PFSK-1 (cell line): ENCODE data around the gene RTN4RL1.

ENCODE experiments used
- FOXP2 ChIP-seq: optimal IDR thresholded peaks from 2 replicates; pipeline ENCODE3; 2011; ENCODE audit warnings: borderline replicate concordance, control low read depth, inconsistent platforms; ENCODE audit not compliant: insufficient read depth; ENCODE audit errors: extremely low read length, extremely low read depth
- POLR2AphosphoS5 ChIP-seq: IDR thresholded peaks from 2 replicates; pipeline ENCODE4 v1.6.1; 2012; ENCODE audit warnings: low read depth, mild to moderate bottlenecking, control low read depth, low read length, moderate library complexity
- REST ChIP-seq, 2 experiments: IDR thresholded peaks; 2 replicates each; pipeline versions ENCODE4 v1.6.1 to v1.8.0; 2011 to 2012; ENCODE audit warnings: low read depth in 2 of 2, low read length in 2 of 2, control low read depth in 1 of 2, inconsistent platforms in 1 of 2, mild to moderate bottlenecking in 1 of 2, moderate library complexity in 1 of 2; ENCODE audit not compliant: insufficient read depth in 1 of 2
- SIN3A ChIP-seq: IDR thresholded peaks from 2 replicates; pipeline ENCODE4 v1.6.1; 2012; ENCODE audit warnings: mild to moderate bottlenecking, low read length, moderate library complexity, borderline replicate concordance; ENCODE audit not compliant: insufficient read depth
- TAF1 ChIP-seq: IDR thresholded peaks from 2 replicates; pipeline ENCODE4 v1.6.1; 2012; ENCODE audit warnings: low read length, control low read depth, borderline replicate concordance; ENCODE audit not compliant: insufficient read depth

The RTN4RL1 gene

GRCh38 chr17:1966274-1967086 lies 58.7 kb downstream of the RTN4RL1 start:
- TF ChIP-seq SIN3A (no peak), POLR2AphosphoS5 (no peak), REST (IDR thresholded peaks at IDR 0.05; ENCODE audit: insufficient read depth in 1 of 2, low read depth in 2 of 2, low read length in 2 of 2) (no peak), FOXP2 (no peak), TAF1 (no peak)

GRCh38 chr17:1965556-1966273 lies 59.4 kb downstream of the RTN4RL1 start:
- TF ChIP-seq FOXP2 (no peak), TAF1 (no peak), POLR2AphosphoS5 (no peak), SIN3A (no peak), REST (IDR thresholded peaks at IDR 0.05; ENCODE audit: insufficient read depth in 1 of 2, low read depth in 2 of 2, low read length in 2 of 2) (no peak)

- TF ChIP-seq FOXP2 (no peak), REST (IDR thresholded peaks at IDR 0.05; ENCODE audit: insufficient read depth in 1 of 2, low read depth in 2 of 2, low read length in 2 of 2) (no peak), TAF1 (no peak), SIN3A (no peak), POLR2AphosphoS5 (no peak)
These were observed 61.9 kb downstream of the RTN4RL1 start for GRCh38 chr17:1963250-1963649.

- TF ChIP-seq SIN3A (no peak), POLR2AphosphoS5 (no peak), FOXP2 (no peak), REST (IDR thresholded peaks at IDR 0.05; ENCODE audit: insufficient read depth in 1 of 2, low read depth in 2 of 2, low read length in 2 of 2) (no peak), TAF1 (no peak)
These were observed 63.9 kb downstream of the RTN4RL1 start for GRCh38 chr17:1961189-1961588.
